Liver (tissue), 3 donors: ENCODE measurements around the gene PDCD6IP.

Experiments used
- CTCF ChIP-seq: fragments of 150-350 bp; IDR thresholded peaks from 2 replicates; pipeline ENCODE4 v1.5.1; 2017; ENCODE audit warnings: improper control_type of control experiment, low read depth, low read length; ENCODE audit not compliant: missing input control
- EGR1 ChIP-seq, 2 donors: IDR thresholded peaks; 2 replicates each; pipeline ENCODE4 v1.6.1; 2016 to 2018; ENCODE audit warnings: antibody characterized with exemption in 2 of 2, low read depth in 2 of 2
- FOXA1 ChIP-seq: IDR thresholded peaks from 2 replicates; pipeline ENCODE4 v1.6.1; 2016; ENCODE audit warnings: antibody characterized with exemption
- GABPA ChIP-seq, 2 donors: IDR thresholded peaks in 1 of 2; conservative IDR thresholded peaks in 1 of 2; 2 replicates each; pipeline ENCODE4 v1.6.1; 2016; ENCODE audit warnings: antibody characterized with exemption in 2 of 2, mild to moderate bottlenecking in 1 of 2, moderate library complexity in 1 of 2
- JUND ChIP-seq, 2 donors: IDR thresholded peaks; 2 replicates each; pipeline ENCODE4 v1.6.1; 2016; ENCODE audit warnings: antibody characterized with exemption in 2 of 2
- RXRA ChIP-seq, 2 donors: IDR thresholded peaks; 2 replicates each; pipeline ENCODE4 v1.6.1; 2017 to 2018; ENCODE audit warnings: antibody characterized with exemption in 2 of 2, mild to moderate bottlenecking in 1 of 2
- TAF1 ChIP-seq: conservative IDR thresholded peaks from 2 replicates; pipeline ENCODE4 v1.6.1; 2016; ENCODE audit warnings: antibody characterized with exemption, mild to moderate bottlenecking
- donor health status: healthy.
- donor health status: healthy.

GRCh38 chr3:33900440-33900808 lies 102.0 kb downstream of the PDCD6IP start:
- no peak for TF ChIP-seq RXRA (IDR thresholded peaks at IDR 0.05)
- TF ChIP-seq GABPA (IDR thresholded peaks at IDR 0.05 in 1 of 2, conservative IDR thresholded peaks at IDR 0.05 in 1 of 2), result no peak
- TF ChIP-seq FOXA1, result no peak
- no peak for TF ChIP-seq TAF1
- no peak for TF ChIP-seq CTCF
- no peak for TF ChIP-seq EGR1 (IDR thresholded peaks at IDR 0.05; ENCODE audit: low read depth in 2 of 2)
- TF ChIP-seq JUND (IDR thresholded peaks at IDR 0.05), result no peak
